ENCODE measurements around the gene MYH15.
"Not testable (repeated sequence)": the region's sequence is repeated elsewhere in the genome, so short reads cannot be mapped to it uniquely, and the experiment has no call there.

Gene MYH15

DNA sequence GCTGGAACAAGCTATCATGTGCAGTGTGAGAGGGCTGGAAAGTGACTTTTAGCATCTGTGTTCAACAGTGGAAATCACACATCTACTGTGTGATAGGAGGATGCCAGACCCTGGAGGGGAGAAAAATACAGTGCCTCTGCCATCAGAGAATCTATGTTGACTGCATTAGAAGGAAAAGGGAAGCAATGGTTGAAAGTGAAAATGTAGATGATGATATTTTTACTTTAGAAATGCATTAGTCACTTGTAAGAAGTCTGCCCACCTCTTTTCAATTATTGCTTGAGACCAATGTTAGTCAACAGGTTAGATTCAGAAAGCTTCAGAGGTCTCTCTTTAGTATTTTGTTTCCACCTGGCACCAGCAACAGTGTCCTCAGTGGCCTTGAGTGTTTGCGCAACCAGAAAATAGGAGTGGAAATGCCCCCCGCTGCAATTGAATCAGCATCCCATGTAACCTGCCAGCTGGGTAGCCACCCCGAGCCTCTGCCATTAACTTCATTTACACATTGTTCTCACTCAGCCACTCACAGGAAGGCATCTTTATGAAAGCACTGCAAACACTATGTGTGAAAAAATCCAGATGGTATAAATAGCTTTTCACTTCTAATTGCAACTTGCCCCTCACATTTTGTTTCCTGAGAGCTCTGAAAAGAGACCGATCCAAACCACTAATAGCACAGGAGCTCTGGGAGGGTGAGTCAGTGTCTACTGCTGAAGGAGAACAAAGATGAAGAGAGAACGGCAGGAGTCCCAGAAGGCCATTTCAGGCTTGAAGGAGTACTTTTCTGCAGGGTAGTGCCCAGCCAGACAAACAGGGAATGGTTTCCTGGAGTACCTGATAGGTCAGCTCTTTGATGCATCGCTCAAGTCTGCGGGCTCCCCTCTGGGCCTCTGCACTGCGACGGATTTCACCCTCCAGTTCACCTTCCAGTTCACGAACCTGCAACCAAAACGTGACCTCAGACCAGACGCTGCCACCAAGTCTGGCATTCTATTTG, 122.0 kb downstream of the MYH15 start:
- no peak for DNase-seq (ENCODE audit: low read depth)

DNA sequence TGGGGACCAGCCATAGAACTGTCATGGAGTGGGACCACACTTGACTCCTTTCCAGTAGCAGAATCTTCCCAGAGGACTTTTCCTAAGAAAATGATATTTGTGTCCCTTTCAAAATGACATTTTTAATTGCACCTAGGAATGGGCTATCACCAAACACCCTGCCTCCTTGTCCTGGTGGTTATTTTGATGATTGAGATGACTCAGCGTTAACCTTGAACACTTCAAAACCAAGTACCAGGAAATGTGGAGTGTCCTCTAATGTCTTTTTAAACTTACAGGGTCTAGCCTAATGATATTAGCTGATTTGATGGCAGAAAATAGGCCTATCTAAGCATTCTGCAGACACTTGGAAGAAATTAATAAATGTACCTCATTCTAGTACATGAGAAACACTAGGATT, 123.3 kb downstream of the MYH15 start:
- DNase-seq (ENCODE audit: low read depth): no peak

DNA sequence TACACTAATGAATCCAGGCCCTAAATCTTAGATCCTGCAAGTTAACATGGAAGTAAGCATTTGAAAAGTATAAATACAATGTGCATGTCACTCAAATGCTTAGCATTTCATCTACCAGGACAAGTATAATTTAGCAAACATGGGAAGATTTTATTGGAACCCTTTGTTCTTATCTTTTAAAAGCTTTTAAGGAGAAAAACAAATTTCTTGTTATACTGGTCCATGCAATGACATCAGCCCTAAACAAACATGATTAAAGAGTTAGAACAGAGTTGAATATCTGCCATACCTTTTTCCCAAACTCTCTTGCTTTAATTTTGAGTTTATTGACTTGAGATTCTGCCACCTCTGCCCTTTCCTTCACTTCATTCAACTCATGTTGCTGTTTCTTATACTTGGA, 127.1 kb downstream of the MYH15 start:
- DNase-seq (ENCODE audit: low read depth): no peak

DNA sequence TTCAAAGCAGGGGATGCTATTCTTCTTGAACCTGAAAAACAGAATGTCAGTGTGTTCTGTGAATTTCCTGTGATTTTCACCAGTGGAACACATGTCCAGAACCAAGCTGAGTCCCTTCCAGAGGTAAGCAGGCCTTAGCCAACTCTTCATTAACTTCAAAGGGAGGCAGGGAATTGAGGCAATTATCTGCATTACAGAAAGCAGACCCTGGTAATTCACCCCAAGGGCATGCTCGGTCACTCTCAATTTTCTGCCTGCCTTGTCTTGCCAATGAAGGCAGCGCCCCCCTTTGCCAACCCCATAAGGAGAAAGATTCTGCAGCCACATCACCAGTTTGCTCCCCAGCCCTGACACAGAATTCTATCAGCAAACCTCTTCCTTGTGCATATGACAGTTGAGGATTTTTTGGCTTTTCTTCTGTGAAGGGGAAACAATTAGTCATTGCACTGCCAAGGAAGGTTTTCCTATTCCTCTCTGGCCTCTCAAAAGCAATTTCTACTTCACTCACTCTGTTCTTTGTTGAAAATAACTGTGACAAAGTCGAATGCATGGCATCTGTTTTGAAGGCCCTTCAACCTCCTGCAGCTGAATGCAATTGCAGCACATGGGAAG, 128.8 kb downstream of the MYH15 start:
- no peak for DNase-seq (ENCODE audit: low read depth)

DNA sequence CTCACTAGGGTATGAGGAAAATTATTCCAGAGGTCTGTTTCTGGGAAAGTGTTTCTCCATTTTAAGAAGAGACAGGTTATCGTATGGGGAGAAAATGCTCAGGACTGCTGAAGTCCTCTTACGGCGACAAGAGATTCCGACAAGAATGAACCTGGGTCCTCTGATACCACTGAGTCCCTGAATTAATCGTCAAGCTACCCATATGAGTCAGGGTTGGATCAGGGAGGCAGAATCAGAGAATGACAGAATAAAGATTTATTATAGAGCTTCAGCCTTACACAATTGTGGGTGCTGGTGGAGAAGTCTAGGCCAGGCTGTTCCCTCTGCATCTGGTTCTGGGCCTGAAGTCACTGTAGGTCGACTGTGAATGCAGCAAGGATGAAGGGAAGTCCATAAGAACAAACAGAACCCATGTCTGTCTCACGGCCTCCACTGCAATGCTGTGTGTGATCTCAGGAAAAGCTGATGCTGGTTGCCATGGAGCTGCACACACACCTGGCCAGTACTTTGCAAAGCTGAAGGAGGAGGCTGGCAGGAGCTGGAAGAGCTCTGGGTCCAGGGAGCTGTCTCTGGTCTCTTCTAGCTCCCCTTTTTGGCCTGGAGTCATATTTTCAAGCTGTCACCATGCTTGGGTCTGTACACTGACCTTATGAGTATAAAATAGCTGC, 130.1 kb downstream of the MYH15 start:
- no peak for DNase-seq (ENCODE audit: low read depth)

DNA sequence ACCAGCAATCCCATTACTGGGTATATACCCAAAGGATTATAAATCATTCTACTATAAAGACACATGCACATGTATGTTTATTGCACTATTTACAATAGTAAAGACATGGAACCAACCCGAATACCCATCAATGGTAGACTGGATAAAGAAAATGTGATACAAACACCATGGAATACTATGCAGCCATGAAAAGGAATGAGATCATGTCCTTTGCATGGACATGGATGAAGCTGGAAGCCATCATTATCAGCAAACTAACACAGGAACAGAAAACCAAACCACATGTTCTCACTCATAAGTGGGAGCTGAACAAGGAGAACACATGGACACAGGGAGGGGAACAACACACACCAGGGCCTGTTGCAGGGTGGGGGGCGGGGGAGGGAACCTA, 131.4 kb downstream of the MYH15 start:
- not testable (repeated sequence) for DNase-seq (ENCODE audit: low read depth)

DNA sequence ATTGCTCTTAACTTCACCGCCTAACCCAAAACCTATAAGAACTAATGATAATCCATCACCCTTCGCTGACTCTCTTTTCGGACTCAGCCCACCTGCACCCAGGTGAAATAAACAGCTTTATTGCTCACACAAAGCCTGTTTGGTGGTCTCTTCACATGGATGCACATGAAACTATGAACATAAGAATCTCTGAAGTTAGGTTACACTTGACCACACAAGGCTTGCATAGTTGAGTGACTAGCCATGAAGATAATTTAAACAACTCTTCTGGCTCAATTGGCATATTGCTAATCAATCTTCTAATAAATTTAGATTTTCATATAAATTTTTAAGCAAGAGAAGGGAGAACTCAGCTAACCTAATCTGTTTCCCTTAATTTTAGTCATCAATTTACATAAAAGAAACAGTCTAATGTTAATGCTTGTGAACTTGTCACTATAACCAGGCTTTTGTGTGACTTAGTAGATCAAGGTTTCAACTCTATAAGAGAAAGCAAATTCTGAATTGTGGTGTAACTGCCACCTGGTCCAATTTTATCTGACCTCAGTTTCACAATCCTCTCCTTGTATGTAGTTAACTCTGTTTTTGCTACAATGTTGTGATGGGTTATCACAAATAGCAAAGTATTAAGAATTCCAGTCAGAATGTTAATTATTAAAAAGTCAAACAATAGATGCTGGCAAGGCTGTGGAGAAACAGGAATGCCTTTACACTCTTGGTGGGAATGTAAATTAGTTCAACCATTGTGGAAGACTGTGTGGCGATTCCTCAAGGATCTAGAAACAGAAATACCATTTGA, 132.0 kb downstream of the MYH15 start:
- no peak for DNase-seq (ENCODE audit: low read depth)

DNA sequence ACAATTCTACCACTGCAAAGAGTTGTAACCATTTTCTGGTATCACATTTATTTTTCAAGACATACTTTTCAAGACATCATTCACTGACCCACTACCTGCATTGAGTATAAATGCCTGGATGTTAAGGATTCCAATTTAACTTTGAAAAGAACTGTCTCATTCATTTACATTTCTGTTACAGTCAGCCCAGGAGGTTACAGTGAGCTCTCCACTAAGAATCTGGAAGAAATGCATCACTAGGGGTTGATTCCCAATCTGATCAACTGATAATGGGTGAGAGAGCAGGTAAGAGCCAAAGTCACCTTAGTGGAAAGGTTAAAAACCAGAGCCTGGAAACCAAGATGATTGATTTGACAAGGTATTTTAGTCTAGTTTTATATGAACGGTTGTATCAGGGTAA, 133.0 kb downstream of the MYH15 start:
- no peak for DNase-seq (ENCODE audit: low read depth)

DNA sequence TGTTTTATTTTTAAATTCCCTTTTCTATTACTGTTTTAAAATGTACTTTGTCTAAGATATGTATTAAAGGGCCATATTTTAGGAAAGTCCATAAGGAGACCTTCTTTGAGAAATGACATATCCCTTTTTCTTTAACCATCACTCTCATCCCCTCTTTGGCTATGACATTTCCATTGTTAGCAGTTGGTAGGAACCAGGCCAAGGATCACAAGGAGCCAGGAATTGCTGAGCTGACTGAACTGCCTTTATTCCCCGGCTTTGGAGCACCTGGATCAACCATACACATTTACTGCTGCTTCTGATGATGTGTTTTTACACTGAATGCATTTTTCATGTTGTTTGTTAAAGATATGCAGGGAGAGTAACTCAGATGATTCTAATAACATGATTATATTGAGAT, 134.4 kb downstream of the MYH15 start:
- no peak for DNase-seq (ENCODE audit: low read depth)

DNA sequence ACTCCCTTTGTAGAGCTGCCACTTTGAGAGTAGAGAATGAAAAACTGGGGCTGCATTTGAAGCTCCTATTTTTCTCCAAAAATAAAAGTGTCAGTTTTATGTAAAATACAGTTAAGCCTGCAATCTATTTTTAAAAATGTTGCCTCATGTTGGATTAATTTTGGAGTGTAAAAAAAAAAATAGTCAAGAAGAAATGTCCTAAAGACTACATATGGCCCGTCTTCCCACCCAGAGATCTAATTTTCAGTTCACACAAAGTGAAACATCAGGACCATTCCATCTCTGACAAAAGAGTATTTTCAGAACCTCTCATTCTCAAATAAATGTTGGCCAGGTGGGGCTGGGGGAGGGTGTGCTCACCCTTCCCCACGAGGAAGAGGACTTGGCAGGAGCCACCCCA, 151.4 kb downstream of the MYH15 start:
- DNase-seq (ENCODE audit: low read depth): no peak

DNA sequence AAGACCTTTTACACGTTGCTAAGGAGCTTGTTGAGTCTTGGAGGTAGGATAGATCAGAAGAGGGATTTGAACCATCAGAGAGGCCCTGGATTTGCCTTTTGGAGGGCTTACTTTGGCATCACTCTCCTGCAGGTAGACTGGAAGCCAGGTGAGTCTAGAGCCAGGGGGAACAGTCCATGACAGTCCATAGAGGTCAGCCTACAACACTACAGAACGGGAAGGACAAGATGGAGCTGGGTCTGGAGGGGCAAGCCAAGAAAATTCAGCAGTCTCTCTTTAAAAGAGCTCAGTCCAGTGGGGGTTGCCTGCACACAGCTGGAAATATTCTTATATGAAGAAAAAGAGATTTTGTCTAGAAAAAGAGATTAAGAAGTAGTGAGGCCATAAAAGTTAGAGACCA, 153.4 kb downstream of the MYH15 start:
- DNase-seq (ENCODE audit: low read depth): no peak

DNA sequence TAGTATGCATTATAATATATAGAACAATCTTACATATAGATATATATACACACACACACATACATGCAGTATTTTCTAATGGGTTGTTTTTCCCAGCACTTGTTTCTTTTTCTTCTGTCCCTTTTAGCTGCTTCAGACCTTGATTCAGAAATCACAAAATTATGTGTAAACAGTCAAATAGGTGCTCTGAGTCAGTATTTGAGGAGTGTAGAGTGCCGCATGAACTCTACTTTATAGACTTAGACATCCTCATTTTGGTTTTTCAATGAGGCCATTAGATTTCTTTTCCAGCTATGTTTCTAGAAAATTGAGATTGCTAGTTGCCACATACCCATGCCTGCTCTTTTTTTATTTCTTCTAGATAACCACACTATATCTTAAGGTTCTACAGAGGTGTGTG, 155.8 kb downstream of the MYH15 start:
- DNase-seq (ENCODE audit: low read depth): no peak

DNA sequence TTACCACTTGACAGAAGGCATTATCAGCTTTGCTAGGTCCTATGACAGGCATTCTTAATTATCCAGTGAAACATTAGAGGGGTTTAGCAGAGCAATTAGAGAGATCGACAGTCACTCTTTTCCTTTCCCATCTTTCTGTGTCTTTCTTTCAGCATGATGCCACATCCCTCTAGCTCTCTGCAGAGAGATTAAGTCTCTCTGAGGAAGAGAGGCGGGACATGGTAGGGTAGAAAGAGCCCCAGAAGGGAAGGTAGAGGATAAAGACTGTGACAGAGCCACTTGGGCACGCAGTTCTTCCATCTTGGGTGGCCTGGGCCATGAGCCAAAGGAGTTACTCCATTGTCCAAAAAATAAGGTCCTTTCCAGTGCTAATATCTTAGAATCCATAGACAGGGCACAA, 158.2 kb downstream of the MYH15 start:
- DNase-seq (ENCODE audit: low read depth): no peak

DNA sequence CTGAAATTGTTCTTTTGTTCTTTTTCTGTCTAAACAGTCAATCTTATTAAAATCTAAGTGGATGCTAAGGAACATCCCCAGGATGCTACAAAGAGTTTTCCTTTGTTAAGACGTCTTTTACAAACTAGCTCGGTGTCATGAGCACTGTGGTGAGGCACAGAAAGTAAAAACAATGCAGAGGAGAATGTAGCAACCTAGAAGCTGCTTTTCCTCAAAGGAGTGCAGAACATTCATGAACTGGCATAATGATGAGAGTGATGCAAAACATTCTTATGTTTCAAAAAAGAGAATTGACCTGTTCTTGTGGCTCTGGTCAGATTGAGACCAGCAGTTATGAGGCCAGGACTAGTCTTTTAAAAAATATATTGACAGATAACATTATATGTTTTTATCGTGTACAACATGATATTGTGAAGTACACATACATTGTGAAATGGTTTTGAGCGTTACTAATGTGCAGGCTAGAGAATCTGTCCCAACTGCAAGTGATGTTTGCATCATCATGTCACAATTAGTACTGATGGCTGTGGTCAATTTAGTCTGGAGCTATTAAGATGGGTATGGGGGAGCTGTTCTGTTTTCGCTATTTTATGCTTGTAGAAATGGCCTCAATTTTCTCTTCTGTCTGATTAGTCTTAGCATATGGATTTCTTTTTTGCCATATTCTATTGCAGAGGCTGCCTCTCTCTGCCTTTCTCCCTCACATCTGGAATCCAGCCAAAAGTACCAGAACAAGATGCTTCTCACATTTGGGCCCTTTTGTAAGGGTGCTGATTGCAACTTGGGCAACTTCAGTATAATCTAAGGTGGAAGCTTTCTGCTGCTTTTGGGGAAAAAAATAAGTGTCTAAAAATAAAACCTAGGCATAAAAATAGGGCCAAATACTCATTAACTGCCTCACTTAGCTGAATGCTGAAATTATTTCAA, 163.8 kb downstream of the MYH15 start:
- no peak for DNase-seq (ENCODE audit: low read depth)

DNA sequence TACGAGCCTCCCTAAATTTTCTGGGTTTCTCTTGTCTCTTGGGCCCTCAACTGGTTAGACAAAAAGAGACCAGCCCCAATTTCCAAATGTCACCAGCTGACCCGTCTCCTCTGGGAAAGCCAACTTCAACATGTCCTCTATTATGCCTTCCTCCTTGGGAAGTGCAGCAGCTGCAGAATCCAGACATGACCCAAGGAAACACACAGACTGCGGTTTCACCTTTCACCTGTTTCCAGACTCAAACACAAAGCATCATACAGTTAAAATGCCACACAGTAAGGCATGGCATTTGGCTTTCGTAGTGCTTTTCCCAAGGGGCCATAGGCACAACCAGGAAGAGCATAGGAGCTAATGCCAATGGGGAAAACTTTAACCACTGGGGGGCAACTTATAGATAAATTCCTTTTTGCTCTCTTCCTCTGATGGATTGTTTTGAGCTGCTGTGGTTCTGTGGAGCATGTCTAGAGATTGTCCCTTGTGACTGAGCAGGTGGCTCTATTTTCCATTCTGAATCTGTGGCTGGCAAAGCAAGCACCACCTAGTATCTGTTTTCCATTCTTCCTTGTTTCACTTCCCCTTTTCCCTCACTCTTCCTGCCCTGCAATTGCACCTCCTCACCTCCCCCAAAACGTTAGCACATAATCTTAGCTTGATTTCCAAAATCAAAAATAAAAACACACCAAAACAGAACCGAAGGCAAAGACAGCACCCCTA, 164.7 kb downstream of the MYH15 start:
- no peak for DNase-seq (ENCODE audit: low read depth)

DNA sequence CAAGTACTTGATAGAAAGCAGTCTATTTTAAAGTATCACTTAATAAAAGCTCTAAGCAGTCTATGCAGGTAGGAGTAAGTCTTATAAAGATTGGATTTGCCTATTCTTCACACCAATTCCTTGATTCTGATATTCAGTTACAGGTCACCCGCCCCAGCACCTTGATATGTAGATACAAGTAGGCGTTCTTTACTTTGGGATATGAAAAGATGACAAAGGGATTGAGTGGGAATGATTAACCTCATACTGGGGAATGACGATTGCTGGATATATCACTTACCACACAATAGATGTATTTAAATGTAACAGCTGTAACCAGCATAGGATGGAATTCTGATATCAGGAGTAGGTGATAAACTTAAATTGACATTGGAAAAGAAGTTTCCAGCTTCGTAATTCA, 166.9 kb downstream of the MYH15 start:
- no peak for DNase-seq (ENCODE audit: low read depth)

DNA sequence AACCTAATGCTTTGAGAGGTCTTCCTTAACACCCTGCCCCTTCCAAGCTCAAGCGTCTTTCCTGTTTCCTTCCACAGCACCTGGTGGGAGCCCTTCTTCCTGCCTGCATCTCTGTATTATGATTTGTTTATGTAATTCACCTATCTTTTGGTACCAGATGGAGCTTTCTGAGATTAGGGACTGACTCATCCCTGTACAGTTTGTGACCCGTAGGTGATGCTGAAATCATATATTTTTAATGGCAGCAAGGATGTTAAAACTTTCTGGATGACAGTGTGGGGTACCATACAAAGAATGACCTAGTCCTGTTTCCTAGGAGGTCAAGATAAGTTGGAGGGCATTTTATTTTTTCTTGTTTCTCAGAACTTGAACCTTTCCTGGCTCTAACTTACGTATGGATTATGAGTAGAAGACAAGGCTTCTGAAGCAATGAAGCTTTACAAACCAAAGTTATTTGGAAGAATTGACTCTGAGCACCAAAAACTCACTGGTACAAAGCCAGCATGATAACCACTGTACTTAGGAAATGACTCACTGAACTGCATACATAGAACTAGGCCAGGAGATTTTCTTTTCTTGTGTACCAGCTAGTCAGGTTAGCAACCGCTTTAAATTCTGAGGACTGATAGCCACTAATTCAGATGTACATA, 167.4 kb downstream of the MYH15 start:
- DNase-seq (ENCODE audit: low read depth): no peak

DNA sequence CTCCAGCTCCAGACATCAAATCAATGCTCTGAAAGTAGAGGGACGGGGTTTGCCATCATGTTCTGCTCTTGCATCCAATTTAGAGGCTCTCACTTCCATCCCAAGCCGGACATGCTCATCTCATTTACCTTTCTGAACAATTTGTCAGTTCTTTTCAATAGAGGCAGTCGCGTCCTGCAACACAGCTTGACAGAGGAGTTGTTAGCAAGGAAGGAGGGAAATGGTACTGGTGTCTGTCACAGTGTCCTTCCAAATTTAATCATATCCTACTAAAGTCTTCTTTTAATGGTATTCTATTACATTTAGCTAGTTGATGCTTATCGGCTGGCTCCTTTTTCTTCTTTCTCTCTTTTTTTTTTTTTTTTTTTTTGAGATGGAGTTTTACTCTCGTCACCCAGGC, 168.5 kb downstream of the MYH15 start:
- no peak for DNase-seq (ENCODE audit: low read depth)

DNA sequence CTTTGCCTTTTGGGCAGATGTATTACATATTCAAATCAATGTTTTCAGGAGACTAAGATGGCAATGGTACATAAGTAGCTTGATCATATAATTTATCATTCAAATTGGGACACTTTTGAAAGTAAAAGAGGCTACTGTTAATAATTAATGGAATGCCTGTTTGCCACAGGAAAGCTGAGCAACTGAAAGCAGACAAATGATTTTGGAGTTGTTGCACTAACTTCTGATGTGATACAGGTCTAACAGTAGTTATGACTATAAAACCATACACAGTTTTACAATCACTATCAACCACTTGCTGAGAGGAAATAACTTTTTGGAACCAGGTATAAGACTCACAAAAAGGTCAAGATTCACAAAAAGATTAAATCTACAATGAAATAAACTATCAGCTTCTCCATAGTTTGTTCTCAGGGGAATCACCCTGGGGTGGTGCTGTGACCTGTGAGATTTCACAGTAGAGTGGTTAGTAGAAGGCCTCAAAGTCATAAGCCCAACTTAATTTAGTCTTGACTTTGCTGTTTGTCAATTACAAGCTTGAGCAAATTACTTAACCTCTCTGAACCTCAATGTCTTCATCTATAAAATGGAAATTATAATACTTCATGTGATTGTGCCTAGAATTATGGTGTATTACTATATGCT, 171.4 kb downstream of the MYH15 start:
- no peak for DNase-seq (ENCODE audit: low read depth)

All from stimulated activated CD8-positive, alpha-beta memory T cell treated with anti-CD3 and anti-CD28 coated beads, Interleukin-7, amount 100 ng/mL, for 24 hours (primary cell).